ENCODE data around the gene RAB1A.

GRCh38 chr2:65142515-65142914 lies 12.6 kb upstream of the RAB1A start:
- TF ChIP-seq, protein P1, sequence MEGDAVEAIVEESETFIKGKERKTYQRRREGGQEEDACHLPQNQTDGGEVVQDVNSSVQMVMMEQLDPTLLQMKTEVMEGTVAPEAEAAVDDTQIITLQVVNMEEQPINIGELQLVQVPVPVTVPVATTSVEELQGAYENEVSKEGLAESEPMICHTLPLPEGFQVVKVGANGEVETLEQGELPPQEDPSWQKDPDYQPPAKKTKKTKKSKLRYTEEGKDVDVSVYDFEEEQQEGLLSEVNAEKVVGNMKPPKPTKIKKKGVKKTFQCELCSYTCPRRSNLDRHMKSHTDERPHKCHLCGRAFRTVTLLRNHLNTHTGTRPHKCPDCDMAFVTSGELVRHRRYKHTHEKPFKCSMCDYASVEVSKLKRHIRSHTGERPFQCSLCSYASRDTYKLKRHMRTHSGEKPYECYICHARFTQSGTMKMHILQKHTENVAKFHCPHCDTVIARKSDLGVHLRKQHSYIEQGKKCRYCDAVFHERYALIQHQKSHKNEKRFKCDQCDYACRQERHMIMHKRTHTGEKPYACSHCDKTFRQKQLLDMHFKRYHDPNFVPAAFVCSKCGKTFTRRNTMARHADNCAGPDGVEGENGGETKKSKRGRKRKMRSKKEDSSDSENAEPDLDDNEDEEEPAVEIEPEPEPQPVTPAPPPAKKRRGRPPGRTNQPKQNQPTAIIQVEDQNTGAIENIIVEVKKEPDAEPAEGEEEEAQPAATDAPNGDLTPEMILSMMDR (IDR thresholded peaks at IDR 0.05): peak in 3 of 6 experiments; percentile 54 to 64 (median 55)
- no peak for TF ChIP-seq POLR2A (IDR thresholded peaks at IDR 0.05)
